ENCODE measurements around the gene PLXNB2.

DNA sequence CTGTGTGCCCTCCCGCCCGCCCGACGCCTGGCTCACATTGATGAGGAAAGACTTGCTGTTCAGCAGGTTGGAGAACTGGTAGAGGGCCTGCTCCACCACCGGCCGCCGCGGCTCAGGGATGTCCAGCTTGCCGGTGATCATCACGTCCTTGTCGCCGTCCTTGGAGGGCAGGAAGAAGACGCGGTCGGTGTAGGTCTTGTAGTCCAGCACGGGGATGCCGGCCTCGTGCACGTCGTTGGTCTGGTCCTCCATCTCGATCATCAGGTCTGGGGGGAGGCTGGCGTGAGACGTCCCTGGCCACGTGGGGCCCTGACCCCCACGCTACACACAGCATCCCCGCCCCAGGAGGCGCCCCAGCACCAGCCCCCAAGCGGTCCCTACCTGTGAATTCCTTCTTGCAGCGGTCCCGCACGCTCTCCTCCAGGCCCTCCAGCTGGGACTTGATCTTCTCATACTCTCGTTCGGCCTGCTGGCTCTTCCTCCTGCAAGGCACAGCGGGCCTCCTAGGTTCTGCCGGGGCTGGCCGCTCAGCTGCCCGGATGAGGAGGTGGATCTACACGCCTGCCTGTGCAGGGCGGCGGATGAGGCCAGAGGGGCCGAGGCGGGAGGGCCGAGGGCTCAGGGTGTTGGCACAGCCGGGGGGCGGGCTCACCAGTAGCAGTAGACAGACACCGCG lies 26.6 kb downstream of the PLXNB2 start:
- TF ChIP-seq EZH2 (IDR thresholded peaks at IDR 0.05; ENCODE audit: low read length, missing control alignments): no peak
- TF ChIP-seq, protein P1, sequence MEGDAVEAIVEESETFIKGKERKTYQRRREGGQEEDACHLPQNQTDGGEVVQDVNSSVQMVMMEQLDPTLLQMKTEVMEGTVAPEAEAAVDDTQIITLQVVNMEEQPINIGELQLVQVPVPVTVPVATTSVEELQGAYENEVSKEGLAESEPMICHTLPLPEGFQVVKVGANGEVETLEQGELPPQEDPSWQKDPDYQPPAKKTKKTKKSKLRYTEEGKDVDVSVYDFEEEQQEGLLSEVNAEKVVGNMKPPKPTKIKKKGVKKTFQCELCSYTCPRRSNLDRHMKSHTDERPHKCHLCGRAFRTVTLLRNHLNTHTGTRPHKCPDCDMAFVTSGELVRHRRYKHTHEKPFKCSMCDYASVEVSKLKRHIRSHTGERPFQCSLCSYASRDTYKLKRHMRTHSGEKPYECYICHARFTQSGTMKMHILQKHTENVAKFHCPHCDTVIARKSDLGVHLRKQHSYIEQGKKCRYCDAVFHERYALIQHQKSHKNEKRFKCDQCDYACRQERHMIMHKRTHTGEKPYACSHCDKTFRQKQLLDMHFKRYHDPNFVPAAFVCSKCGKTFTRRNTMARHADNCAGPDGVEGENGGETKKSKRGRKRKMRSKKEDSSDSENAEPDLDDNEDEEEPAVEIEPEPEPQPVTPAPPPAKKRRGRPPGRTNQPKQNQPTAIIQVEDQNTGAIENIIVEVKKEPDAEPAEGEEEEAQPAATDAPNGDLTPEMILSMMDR (conservative IDR thresholded peaks at IDR 0.05 in 1 of 2, IDR thresholded peaks at IDR 0.05 in 1 of 2; ENCODE audit: low read depth in 1 of 2, low read length in 2 of 2): no peak
